Caco-2 (cell line): ENCODE measurements around the gene SMAD5. TPM values are rescaled to one million over a fixed set of nuclear protein-coding genes. Genes with fewer than 3 reads are reported as not detected.

Source experiments
- BruUV-seq: library from RNA; stranded (reverse); fragments of 400-500 nt; replicated peaks from 2 replicates; lab custom pipeline; 2021; lab: Mats Ljungman, UMichigan
- CTCF ChIA-PET: fragments of 300-600 bp; sonication (Branson Sonifier 250); formaldehyde crosslinking; loops from one replicate; lab custom pipeline; 2022; ENCODE audit warnings: antibody characterized with exemption; lab: Charles Lee
- POLR2A ChIA-PET: fragments of 300-600 bp; sonication (Branson Sonifier 250); formaldehyde crosslinking; loops from one replicate; lab custom pipeline; 2022; ENCODE audit warnings: antibody characterized with exemption; lab: Charles Lee
- DNase-seq, 2 experiments: peaks; one replicate each; pipeline versions ENCODE4 v3.0.0 to v3.0.0-alpha.2; 2020 to 2022
- H3K27me3 ChIP-seq: replicated peaks from 2 replicates; pipeline ENCODE4 v1.6.0; 2011; ENCODE audit warnings: low read length; ENCODE audit not compliant: control insufficient read depth, insufficient read depth
- H3K36me3 ChIP-seq: 2 replicates; pipeline ENCODE4 v1.5.1; 2011; ENCODE audit warnings: low read length; ENCODE audit not compliant: control insufficient read depth, insufficient read depth
- H3K4me1 ChIP-seq: fragments of 250-450 bp; sonication (Bioruptor Pico); 2 replicates; pipeline ENCODE4 v1.5.1; 2020; ENCODE audit warnings: mild to moderate bottlenecking
- H3K4me3 ChIP-seq: 2 replicates; pipeline ENCODE4 v1.5.1; 2011; ENCODE audit warnings: low read depth, mild to moderate bottlenecking, control low read depth, low read length
- H3K9me3 ChIP-seq: fragments of 250-450 bp; sonication (Bioruptor Pico); 2 replicates; pipeline ENCODE4 v1.5.1; 2020; ENCODE audit warnings: mild to moderate bottlenecking, moderate library complexity
- H3K27ac Mint-ChIP-seq: one replicate; pipeline ENCODE4 v1.8.0; 2022; ENCODE audit warnings: mixed read lengths; ENCODE audit not compliant: unreplicated experiment
- H3K27me3 Mint-ChIP-seq: one replicate; pipeline ENCODE4 v1.8.0; 2022; ENCODE audit warnings: mixed read lengths; ENCODE audit not compliant: insufficient read depth, unreplicated experiment
- H3K36me3 Mint-ChIP-seq: one replicate; pipeline ENCODE4 v1.8.0; 2022; ENCODE audit warnings: mild to moderate bottlenecking, mixed read lengths; ENCODE audit not compliant: insufficient read depth, unreplicated experiment
- H3K4me1 Mint-ChIP-seq: one replicate; pipeline ENCODE4 v1.8.0; 2022; ENCODE audit warnings: low read depth, mixed read lengths; ENCODE audit not compliant: unreplicated experiment
- H3K4me3 Mint-ChIP-seq: one replicate; pipeline ENCODE4 v1.8.0; 2022; ENCODE audit warnings: mild to moderate bottlenecking, moderate library complexity, mixed read lengths; ENCODE audit not compliant: unreplicated experiment
- H3K9me3 Mint-ChIP-seq: one replicate; pipeline ENCODE4 v1.8.0; 2022; ENCODE audit warnings: mixed read lengths; ENCODE audit not compliant: unreplicated experiment
- intact Hi-C: fragments of 100-400 bp; cut with micrococcal nuclease; formaldehyde crosslinking; loops from one replicate; pipeline ENCODE4 v1.10.0; 2022; ENCODE audit not compliant: unreplicated experiment
- total RNA-seq: library from RNA; stranded (reverse); gene quantifications from 2 replicates; pipeline ENCODE4 v1.2.3, GENCODE V29; 2022
- TF ChIP-seq, protein P1 (sequence below), 2 experiments: fragments of 200-600 bp in 1 of 2; IDR thresholded peaks; 1 replicate in 1 of 2; 2 replicates in 1 of 2; pipeline versions ENCODE4 v1.5.1 to v1.8.0; 2011 to 2022; ENCODE audit warnings: antibody characterized with exemption in 1 of 2, control low read depth in 1 of 2, inconsistent platforms in 1 of 2, low read depth in 1 of 2, low read length in 1 of 2, mild to moderate bottlenecking in 1 of 2, moderate library complexity in 1 of 2; ENCODE audit not compliant: insufficient read depth in 1 of 2, severe bottlenecking in 1 of 2, unreplicated experiment in 1 of 2

Gene SMAD5
- total RNA-seq, 1 experiment from 2014 or later: 142 TPM

DNA sequence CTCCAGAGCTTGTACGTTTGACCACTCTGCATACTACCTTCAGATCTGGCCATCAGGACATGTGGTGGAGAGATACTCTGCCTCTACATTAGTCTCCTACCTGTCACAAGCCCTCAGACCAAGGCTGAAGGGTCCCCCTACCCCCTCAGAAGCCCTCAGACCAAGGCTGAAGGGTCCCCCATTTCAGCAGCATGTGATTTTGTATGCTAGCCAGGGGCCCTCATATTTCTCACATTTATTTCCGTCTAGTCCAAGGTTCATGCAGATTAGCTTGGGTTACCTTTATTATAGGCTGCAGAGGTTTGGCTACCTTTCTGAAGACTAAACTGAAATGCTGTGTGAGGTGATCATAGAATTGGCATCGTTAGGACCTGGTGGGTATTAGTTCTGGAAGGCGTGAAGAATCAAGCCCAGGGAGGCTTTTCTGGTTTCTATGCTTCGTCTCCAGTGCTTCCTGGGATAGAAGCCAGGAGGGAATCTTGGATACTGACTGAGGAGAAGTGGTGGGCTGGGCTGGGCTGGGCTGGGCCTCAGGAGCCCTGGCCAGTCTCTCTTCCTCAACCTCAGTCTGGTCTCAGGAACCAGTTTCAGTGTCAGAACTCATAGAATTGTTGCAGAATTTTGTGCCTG, 57.6 kb downstream of the SMAD5 start:
- intact Hi-C loops: no loop called here
- Histone ChIP-seq H3K4me3 (no peak overlapping the region), H3K27me3 (no peaks in the 10 kb centered on the region), H3K36me3 (no peaks in the 10 kb centered on the region), H3K9me3 (no peaks in the 10 kb centered on the region), H3K4me1 (peaks cover 22% of the 10 kb centered on the region)
- TF ChIP-seq, protein P1, sequence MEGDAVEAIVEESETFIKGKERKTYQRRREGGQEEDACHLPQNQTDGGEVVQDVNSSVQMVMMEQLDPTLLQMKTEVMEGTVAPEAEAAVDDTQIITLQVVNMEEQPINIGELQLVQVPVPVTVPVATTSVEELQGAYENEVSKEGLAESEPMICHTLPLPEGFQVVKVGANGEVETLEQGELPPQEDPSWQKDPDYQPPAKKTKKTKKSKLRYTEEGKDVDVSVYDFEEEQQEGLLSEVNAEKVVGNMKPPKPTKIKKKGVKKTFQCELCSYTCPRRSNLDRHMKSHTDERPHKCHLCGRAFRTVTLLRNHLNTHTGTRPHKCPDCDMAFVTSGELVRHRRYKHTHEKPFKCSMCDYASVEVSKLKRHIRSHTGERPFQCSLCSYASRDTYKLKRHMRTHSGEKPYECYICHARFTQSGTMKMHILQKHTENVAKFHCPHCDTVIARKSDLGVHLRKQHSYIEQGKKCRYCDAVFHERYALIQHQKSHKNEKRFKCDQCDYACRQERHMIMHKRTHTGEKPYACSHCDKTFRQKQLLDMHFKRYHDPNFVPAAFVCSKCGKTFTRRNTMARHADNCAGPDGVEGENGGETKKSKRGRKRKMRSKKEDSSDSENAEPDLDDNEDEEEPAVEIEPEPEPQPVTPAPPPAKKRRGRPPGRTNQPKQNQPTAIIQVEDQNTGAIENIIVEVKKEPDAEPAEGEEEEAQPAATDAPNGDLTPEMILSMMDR (IDR thresholded peaks at IDR 0.05; ENCODE audit: insufficient read depth in 1 of 2, low read depth in 1 of 2, low read length in 1 of 2, severe bottlenecking in 1 of 2, unreplicated experiment in 1 of 2): no peak
- POLR2A ChIA-PET: no interaction called here
- H3K4me3 Mint-ChIP-seq: no peak overlapping the region
- peaks cover 24% of the 10 kb centered on the region for H3K4me1 Mint-ChIP-seq
- peaks cover 11% of the 10 kb centered on the region for H3K9me3 Mint-ChIP-seq
- no peak overlapping the region for H3K27ac Mint-ChIP-seq
- no peaks in the 10 kb centered on the region for H3K27me3 Mint-ChIP-seq
- H3K36me3 Mint-ChIP-seq: peaks cover 97% of the 10 kb centered on the region
- BruUV-seq: no TSS peak
- DNase-seq: no peak
- CTCF ChIA-PET: no interaction called here

GRCh38 chr5:136190904-136191303, 58.3 kb downstream of the SMAD5 start:
- H3K4me1 Mint-ChIP-seq: peaks cover 17% of the 10 kb centered on the region
- no peaks in the 10 kb centered on the region for H3K27me3 Mint-ChIP-seq
- H3K27ac Mint-ChIP-seq: no peak overlapping the region
- Histone ChIP-seq H3K4me1 (peaks cover 15% of the 10 kb centered on the region), H3K4me3 (no peak overlapping the region), H3K27me3 (no peaks in the 10 kb centered on the region), H3K9me3 (no peaks in the 10 kb centered on the region), H3K36me3 (no peaks in the 10 kb centered on the region)
- intact Hi-C loops: no loop called here
- CTCF ChIA-PET: no interaction called here
- H3K36me3 Mint-ChIP-seq: peaks cover 93% of the 10 kb centered on the region
- no TSS peak for BruUV-seq
- H3K4me3 Mint-ChIP-seq: peak overlapping the region; percentile 68
- peaks cover 11% of the 10 kb centered on the region for H3K9me3 Mint-ChIP-seq
- TF ChIP-seq, protein P1 (IDR thresholded peaks at IDR 0.05; ENCODE audit: insufficient read depth in 1 of 2, low read depth in 1 of 2, low read length in 1 of 2, severe bottlenecking in 1 of 2, unreplicated experiment in 1 of 2): no peak
- POLR2A ChIA-PET: no interaction called here
- no peak for DNase-seq

DNA sequence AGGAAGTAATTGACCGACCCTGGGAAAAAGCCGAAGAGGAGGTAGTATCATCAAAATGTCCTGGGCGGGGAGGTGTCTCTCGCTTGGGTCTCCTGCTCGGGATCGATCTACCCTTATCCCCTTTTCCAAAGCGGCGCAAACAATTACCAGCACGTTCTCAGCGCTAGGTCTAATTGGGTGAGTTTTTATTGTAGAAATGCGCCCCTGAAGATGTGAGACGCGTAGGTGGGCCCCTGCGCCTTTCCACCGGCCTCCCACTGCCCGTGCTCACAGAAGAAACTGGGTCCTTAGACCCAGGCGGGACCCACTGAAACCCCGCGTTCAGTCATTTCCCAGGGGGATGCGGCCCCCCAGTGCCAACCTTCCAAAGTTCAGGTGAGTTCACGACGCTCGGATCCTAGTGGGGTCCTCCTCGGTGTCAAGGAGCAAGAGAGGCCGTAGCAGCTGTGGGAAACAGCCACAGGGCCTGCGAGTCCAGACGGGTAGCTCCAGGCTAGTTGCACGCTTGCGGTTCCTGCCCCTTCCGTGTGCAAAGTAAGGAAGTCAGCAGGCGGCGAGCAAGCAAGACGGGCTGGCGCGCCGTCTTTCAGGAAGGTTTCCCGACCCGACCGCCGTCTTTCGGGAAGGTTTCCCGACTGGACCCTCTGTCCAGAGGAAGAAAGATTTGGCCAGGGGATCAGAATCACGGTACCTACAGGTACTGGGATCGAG, 58.8 kb downstream of the SMAD5 start:
- H3K36me3 Mint-ChIP-seq: peaks cover 92% of the 10 kb centered on the region
- peaks cover 11% of the 10 kb centered on the region for H3K9me3 Mint-ChIP-seq
- no TSS peak for BruUV-seq
- H3K4me1 Mint-ChIP-seq: peaks cover 11% of the 10 kb centered on the region
- ChIA-PET CTCF (no interaction called here), POLR2A (no interaction called here)
- no peaks in the 10 kb centered on the region for H3K36me3 ChIP-seq
- TF ChIP-seq, protein P1 (IDR thresholded peaks at IDR 0.05; ENCODE audit: insufficient read depth in 1 of 2, low read depth in 1 of 2, low read length in 1 of 2, severe bottlenecking in 1 of 2, unreplicated experiment in 1 of 2): no peak
- no peaks in the 10 kb centered on the region for H3K27me3 ChIP-seq
- H3K4me1 ChIP-seq: peaks cover 10% of the 10 kb centered on the region
- intact Hi-C loops: no loop called here
- peak overlapping the region; percentile 44 for H3K4me3 ChIP-seq
- H3K9me3 ChIP-seq: no peaks in the 10 kb centered on the region
- H3K27ac Mint-ChIP-seq: peak overlapping the region; percentile 14
- peak overlapping the region; percentile 68 for H3K4me3 Mint-ChIP-seq
- DNase-seq: no peak
- H3K27me3 Mint-ChIP-seq: no peaks in the 10 kb centered on the region
